ENCODE measurements around the gene SPX. TPM values are rescaled to one million over a fixed set of nuclear protein-coding genes. Genes with fewer than 3 reads are reported as not detected.

The SPX gene
- polyA plus RNA-seq, 12 donors = 9.0 to 52.6 (median 33.3) TPM; not detected in 1

DNA sequence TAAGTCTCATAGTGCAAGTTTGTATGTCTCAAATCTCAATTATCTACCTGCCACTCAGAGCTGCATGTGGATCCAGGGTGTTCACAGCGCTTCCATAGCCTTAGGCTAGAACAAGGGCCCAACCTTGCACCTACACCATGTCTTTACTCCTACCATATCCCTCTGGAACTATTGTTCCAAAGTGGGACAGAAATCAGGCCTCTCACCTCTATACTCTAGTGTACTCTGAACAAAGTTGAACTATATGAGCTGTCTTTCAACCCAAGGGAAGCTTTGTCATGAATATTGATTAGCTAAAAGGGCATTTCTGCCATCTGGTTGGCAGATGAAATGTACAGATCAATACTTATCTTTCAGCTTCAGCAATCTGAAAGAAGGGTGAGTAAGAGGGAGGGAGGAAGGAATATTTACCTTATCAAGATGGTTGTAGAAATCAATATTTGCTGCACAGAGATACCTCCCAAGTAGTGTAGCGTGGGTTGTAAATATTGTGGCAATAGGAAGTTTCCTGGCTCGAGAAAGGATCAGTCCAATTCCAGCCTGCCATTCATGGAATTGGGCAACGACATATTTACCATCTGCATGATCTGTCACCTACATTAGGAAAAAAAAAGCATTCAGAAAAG, 47.8 kb downstream of the SPX start:
- DNase-seq = no peak

DNA sequence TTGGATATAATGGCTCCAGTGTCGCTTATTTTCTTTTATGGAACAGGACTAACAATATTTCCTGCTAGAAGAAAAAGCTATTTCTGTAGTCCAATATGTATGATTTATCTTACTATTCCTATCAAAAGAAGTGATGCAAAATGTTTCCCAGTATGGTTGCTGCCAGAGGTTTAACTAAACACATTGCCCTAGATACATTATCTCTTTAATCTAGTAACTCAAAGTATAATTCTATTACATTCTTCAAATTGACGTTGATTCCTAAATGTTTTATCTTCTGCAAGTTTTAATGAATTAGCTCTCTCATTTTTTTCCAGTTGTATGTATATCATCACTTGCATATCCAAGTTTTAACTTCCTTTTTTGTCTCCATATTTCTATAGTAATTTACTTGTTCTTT, 50.3 kb downstream of the SPX start:
- no peak for DNase-seq

DNA sequence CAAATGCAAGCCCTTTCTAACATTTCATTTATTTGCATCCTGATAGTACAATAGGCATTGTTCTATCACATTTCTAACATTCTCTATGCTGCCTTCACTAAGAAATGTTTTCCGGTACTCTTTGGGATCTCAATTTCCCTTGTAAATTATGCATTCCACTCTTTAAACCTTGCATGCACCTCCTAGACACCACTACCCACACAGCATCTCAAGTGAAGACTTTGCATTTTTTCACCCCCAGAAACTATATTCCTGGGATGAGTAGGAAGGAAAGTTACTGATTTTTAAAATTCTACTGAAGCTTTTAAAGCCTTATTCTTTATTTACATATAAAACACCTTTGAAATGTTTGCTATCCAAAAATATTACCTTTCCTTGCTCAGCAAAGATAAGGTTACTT, 51.4 kb downstream of the SPX start:
- DNase-seq = no peak

DNA sequence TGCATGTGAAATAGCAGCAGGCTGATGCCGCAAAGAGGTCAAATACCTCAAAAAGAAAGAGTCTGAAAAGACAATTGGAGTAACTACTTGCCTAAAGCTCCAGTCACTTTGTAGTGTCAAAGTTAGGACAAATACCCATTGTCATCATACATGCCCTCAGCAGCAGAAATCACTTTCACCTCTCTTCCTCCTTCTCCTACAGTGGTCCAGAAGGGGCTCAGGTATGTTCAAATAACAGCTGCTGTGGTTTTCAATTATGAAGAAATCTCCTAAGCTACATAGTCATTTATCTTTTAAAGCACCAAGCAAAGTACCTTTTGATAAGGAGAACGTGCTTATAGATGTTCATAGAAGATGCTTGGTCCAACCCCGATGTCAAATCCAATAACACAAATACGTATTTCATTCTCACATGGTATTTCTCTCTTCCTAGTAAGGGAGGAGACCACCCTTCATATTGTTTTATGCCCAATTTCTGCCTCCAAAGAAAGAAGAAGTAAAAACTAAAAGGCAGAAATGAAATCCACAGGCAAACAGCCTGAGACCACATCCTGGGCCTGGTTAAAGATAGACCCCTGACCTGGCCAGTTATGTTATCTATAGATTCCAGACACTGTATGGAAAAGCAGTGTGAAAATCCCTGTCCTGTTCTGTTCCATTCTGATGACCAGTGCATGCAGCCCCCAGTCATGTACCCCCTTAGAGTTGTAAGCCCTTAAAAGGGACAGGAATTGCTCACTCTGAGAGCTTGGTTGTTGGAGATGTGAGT, 54.8 kb downstream of the SPX start:
- DNase-seq = no peak

Other genes starting within 250 kb of the SPX start
- under 1 TPM in 1 of 12 donors, not detected in 11; 0.05 TPM for gene SLCO1A2, start 191.4 kb upstream of the SPX start, polyA plus RNA-seq (ENCODE audit: insufficient read length in 12 of 12)
- not detected for gene IAPP, start 153.4 kb upstream of the SPX start, polyA plus RNA-seq (ENCODE audit: insufficient read length in 12 of 12)
- gene PYROXD1, start 88.6 kb upstream of the SPX start, polyA plus RNA-seq (ENCODE audit: insufficient read length in 12 of 12) = 10 to 100 TPM in 11 of 12 donors, not detected in 1; 11.1 to 24.6 (median 19.8) TPM
- gene RECQL, start 24.7 kb upstream of the SPX start, polyA plus RNA-seq (ENCODE audit: insufficient read length in 12 of 12) = 10 to 100 TPM in 11 of 12 donors, not detected in 1; 28.8 to 43.8 (median 33.0) TPM
- 100 to 1,000 TPM in 1 of 12 donors, 10 to 100 TPM in 11; 34.7 to 132 (median 55.6) TPM for gene GOLT1B, start 24.5 kb upstream of the SPX start, polyA plus RNA-seq (ENCODE audit: insufficient read length in 12 of 12)
- under 1 TPM in 6 of 12 donors, not detected in 6; 0.26 to 0.58 (median 0.48) TPM for gene GYS2, start 78.6 kb downstream of the SPX start, polyA plus RNA-seq (ENCODE audit: insufficient read length in 12 of 12)
- gene LDHB, start 131.5 kb downstream of the SPX start, polyA plus RNA-seq (ENCODE audit: insufficient read length in 12 of 12) = 100 to 1,000 TPM in 11 of 12 donors, not detected in 1; 367 to 867 (median 742) TPM
- gene KCNJ8, start 248.4 kb downstream of the SPX start, polyA plus RNA-seq (ENCODE audit: insufficient read length in 12 of 12) = 10 to 100 TPM in 11 of 12 donors, not detected in 1; 22.1 to 37.8 (median 27.4) TPM